Loucy (cell line): ENCODE data around the gene PGR.

ENCODE experiments used
- H2AFZ ChIP-seq: fragments of 200-600 bp; sonication (generic); 2 replicates; pipeline ENCODE4 v1.6.0; 2016; ENCODE audit warnings: antibody characterized with exemption, mild to moderate bottlenecking, low read length, moderate library complexity
- H3F3A ChIP-seq: fragments of 200-600 bp; 2 replicates; pipeline ENCODE4 v1.6.0; 2016; ENCODE audit warnings: antibody characterized with exemption, low read depth, mild to moderate bottlenecking
- H3K27me3 ChIP-seq: fragments of 200-600 bp; sonication (generic); 2 replicates; pipeline ENCODE4 v1.6.1; 2014; ENCODE audit warnings: low read length, mild to moderate bottlenecking; ENCODE audit not compliant: insufficient read depth, poor library complexity, severe bottlenecking
- H3K36me3 ChIP-seq: fragments of 200-600 bp; sonication (generic); 2 replicates; pipeline ENCODE4 v1.6.1; 2016; ENCODE audit warnings: low read length; ENCODE audit not compliant: insufficient read depth
- H3K4me1 ChIP-seq: fragments of 200-600 bp; sonication (generic); 2 replicates; pipeline ENCODE4 v1.5.1; 2014; ENCODE audit warnings: low read length, mild to moderate bottlenecking; ENCODE audit not compliant: insufficient read depth, poor library complexity, severe bottlenecking
- H3K4me2 ChIP-seq: fragments of 200-600 bp; sonication (generic); 2 replicates; pipeline ENCODE4 v1.6.0; 2014; ENCODE audit warnings: antibody characterized with exemption, low read length, low read depth, mild to moderate bottlenecking; ENCODE audit not compliant: poor library complexity, severe bottlenecking
- H3K4me3 ChIP-seq: fragments of 200-600 bp; sonication (generic); 2 replicates; pipeline ENCODE4 v1.5.1; 2014; ENCODE audit warnings: low read length, mild to moderate bottlenecking, mixed read lengths; ENCODE audit not compliant: poor library complexity, severe bottlenecking
- H3K79me2 ChIP-seq: fragments of 200-600 bp; sonication (generic); 2 replicates; pipeline ENCODE4 v1.6.1; 2014; ENCODE audit warnings: low read length; ENCODE audit not compliant: insufficient read depth
- H3K9ac ChIP-seq: fragments of 200-600 bp; sonication (generic); 2 replicates; pipeline ENCODE4 v1.6.0; 2014; ENCODE audit warnings: mild to moderate bottlenecking, low read depth, low read length, moderate library complexity; ENCODE audit not compliant: poor library complexity, severe bottlenecking
- H3K9me2 ChIP-seq: fragments of 200-600 bp; sonication (generic); replicated peaks from 2 replicates; pipeline ENCODE4 v1.6.1; 2016; ENCODE audit warnings: low read depth, low read length, mixed read lengths
- H3K9me3 ChIP-seq: fragments of 200-600 bp; sonication (generic); 2 replicates; pipeline ENCODE4 v1.6.1; 2014; ENCODE audit warnings: mild to moderate bottlenecking, antibody characterized with exemption, low read length, low read depth; ENCODE audit not compliant: insufficient read depth
- H4K20me1 ChIP-seq: fragments of 200-600 bp; sonication (generic); 2 replicates; pipeline ENCODE4 v1.6.0; 2014; ENCODE audit warnings: antibody characterized with exemption, low read length, mild to moderate bottlenecking; ENCODE audit not compliant: insufficient read depth, poor library complexity, severe bottlenecking
- CTCF ChIP-seq: fragments of 200-600 bp; sonication (generic); conservative IDR thresholded peaks from 2 replicates; pipeline ENCODE4 v1.5.1; 2014; ENCODE audit warnings: mild to moderate bottlenecking, antibody characterized with exemption, low read length
- EZH2phosphoT487 ChIP-seq: fragments of 200-600 bp; IDR thresholded peaks from 2 replicates; pipeline ENCODE4 v1.6.1; 2018; ENCODE audit warnings: antibody characterized with exemption, mild to moderate bottlenecking, moderate library complexity, borderline replicate concordance

PGR gene

GRCh38 chr11:101045415-101045814 is 84.2 kb downstream of the PGR start:
- Histone ChIP-seq H3K4me2 (no peak overlapping the region), H3K9me2 (no peaks in the 10 kb centered on the region), H3K4me3 (no peak overlapping the region), H3K9ac (no peak overlapping the region), H3F3A (no peaks in the 10 kb centered on the region), H3K27me3 (no peaks in the 10 kb centered on the region), H3K4me1 (no peaks in the 10 kb centered on the region), H3K36me3 (no peaks in the 10 kb centered on the region), H2AFZ (no peak overlapping the region), H3K9me3 (no peaks in the 10 kb centered on the region), H4K20me1 (no peaks in the 10 kb centered on the region), H3K79me2 (no peaks in the 10 kb centered on the region)
- TF ChIP-seq CTCF: no peak
- TF ChIP-seq EZH2phosphoT487: no peak

GRCh38 chr11:101043940-101044339 is 85.7 kb downstream of the PGR start:
- no peak overlapping the region for H3K4me3 ChIP-seq
- H4K20me1 ChIP-seq: no peaks in the 10 kb centered on the region
- H3K27me3 ChIP-seq: no peaks in the 10 kb centered on the region
- H3K79me2 ChIP-seq: no peaks in the 10 kb centered on the region
- H3K9ac ChIP-seq: no peak overlapping the region
- H3K4me1 ChIP-seq: no peaks in the 10 kb centered on the region
- TF ChIP-seq CTCF: no peak
- TF ChIP-seq EZH2phosphoT487: no peak
- H3K36me3 ChIP-seq: no peaks in the 10 kb centered on the region
- no peak overlapping the region for H3K4me2 ChIP-seq
- no peaks in the 10 kb centered on the region for H3K9me3 ChIP-seq
- no peaks in the 10 kb centered on the region for H3F3A ChIP-seq
- H3K9me2 ChIP-seq: no peaks in the 10 kb centered on the region
- H2AFZ ChIP-seq: no peak overlapping the region

GRCh38 chr11:101035872-101036271 is 93.7 kb downstream of the PGR start:
- no peaks in the 10 kb centered on the region for H3K79me2 ChIP-seq
- no peak overlapping the region for H3K4me3 ChIP-seq
- no peak overlapping the region for H3K4me2 ChIP-seq
- H3F3A ChIP-seq: no peaks in the 10 kb centered on the region
- H3K9ac ChIP-seq: no peak overlapping the region
- no peaks in the 10 kb centered on the region for H3K9me3 ChIP-seq
- H4K20me1 ChIP-seq: no peaks in the 10 kb centered on the region
- no peaks in the 10 kb centered on the region for H3K9me2 ChIP-seq
- TF ChIP-seq EZH2phosphoT487 (no peak), CTCF (no peak)
- no peaks in the 10 kb centered on the region for H3K27me3 ChIP-seq
- no peaks in the 10 kb centered on the region for H3K4me1 ChIP-seq
- H3K36me3 ChIP-seq: no peaks in the 10 kb centered on the region
- H2AFZ ChIP-seq: no peak overlapping the region
